HG03045 (cell line): Measurements from ENCODE around the gene RASA1.

Experiments
- ATAC-seq: cut with Tn5 transposase; IDR thresholded peaks from one replicate; pipeline ENCODE4 v1.9.1; 2021; ENCODE audit warnings: mild to moderate bottlenecking, moderate library complexity; ENCODE audit not compliant: unreplicated experiment

The RASA1 gene

DNA sequence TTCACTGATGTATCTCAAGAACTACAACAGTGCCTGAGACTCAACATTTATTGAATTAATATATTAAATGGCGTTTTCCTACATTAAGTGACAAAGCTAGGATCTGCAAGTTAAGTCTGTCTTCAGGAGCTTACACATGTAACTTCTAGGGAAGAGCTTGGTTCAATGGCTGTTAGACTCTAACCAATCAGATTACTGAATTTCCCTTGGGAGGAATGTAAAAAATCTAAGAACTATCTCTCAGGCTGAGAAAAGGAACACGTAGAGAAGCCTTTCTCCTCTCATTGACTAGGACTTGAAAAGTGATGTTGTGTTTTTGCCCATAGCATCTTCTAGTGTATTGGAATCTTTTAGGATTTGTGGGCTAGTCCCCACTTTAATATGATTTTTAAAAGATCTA is 91.4 kb downstream of the RASA1 start:
- ATAC-seq = no peak

DNA sequence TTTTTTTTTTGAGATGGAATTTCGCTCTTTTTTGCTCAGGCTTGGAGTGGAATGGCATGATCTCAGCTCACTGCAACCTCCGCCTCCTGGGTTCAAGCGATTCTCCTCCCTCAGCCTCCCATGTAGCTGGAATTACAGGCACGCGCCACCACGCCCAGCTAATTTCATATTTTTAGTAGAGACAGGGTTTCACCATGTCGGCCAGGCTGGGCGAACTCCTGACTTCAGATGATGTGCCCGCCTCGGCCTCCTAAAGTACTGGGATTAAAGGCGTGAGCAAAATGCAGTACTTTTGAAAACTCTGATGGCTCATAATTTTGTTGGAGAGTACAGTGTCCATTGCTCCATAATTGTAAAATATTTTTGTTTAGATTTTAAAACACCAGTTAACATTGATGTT is 92.4 kb downstream of the RASA1 start:
- ATAC-seq = no peak

DNA sequence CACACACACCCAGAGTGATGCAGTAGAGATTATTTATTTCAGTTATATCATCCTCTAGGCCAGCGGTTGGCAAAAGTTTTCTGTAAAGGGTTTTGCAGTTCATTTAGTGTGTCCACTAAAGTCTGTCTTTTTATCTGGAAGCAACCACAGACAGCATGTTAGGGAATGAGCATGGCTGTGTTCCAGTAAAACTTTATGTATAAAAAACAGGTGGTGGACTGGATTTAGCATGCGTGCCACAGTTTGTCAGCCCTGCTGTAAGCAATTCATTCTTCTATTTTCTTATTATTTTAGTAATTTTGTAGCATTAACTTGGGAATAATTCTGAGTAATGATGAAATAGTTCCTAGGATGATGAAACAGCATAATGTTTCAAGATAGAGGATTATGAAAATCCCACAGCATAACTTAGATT is 93.4 kb downstream of the RASA1 start:
- ATAC-seq = no peak

DNA sequence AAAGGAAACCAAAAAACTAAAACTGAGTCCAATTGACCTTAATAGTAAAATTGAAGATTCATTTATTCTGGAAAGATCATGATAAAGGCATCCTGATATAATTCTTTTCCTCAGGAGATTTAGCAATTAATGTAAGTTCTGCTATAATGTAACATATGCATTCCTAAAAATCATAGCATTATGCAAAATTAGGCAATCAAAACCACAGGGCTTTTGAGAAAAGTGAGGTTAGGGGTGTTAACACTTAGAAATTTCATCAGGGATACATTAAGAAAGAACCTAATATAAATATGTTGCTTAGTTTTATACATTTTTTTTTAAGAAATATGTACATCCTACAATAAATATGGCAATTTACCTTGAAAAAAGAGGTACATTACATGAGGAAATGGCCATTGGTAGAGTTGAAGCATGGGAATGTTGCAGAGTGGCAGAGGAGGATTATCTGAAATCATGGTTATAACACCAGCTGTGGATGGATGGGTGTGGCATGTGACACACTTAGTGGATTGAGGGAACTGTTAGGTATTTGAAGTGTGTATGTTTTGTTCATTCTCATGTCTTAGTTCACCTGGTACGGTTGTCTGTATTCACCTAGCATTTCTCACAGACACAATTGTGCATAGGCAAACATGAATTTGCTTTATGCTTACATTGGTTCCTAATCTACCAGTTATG is 94.0 kb downstream of the RASA1 start:
- ATAC-seq = no peak

DNA sequence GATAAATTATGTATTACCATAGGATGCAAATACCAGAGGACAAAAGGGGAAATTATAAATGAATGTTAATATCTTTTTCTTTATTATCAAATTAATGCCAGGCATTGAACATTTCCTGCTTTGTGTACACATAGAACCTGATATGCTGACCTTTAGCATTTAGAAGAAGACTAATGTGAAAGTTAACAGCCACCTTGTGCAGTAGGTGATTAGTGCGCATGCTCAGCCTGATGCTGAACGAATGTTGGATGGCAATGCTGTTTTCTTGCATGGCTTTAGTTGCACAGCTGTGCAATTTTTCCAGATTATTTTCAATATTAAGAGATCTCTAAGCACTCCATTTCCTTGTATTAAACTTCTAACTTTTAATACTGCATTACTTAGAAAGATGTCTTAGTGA is 99.6 kb downstream of the RASA1 start:
- no peak for ATAC-seq

DNA sequence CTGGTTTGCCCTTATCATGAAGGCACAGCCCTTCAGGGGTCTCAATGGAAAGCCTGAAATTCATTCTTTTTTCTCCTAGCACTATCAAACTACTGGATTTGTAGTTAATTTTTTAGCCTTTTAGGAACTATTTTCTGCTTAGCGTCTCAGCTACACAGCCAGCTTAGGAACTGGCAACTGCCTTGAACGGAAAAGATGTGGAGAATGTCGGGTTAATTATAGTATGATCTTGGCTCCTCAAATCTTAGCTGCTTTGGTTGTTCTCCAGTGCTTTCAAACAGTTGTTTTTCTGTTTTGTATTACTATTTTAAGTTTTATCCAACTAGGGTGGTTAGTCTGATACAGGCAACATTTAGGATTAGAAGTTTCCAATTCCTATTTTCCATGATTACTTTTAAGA is 100.9 kb downstream of the RASA1 start:
- ATAC-seq = no peak

DNA sequence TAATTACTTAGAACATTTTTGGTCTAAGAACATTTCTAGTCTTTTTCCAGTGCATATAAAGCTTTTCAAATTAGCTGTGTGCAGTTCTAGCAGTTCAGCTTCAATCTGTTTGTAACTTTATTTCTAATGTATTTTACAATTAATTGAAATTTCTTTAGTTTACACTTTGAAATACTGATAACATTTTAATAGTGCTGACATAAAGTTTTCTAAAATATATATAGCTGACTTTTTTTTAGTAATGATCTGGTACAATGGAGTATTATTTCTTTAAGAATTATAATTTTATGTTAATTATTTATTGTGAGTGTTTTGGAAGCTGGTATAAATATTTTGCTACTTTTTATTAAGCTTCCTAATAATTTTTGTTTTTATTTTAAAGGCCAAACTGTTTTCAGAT is 101.7 kb downstream of the RASA1 start:
- no peak for ATAC-seq

DNA sequence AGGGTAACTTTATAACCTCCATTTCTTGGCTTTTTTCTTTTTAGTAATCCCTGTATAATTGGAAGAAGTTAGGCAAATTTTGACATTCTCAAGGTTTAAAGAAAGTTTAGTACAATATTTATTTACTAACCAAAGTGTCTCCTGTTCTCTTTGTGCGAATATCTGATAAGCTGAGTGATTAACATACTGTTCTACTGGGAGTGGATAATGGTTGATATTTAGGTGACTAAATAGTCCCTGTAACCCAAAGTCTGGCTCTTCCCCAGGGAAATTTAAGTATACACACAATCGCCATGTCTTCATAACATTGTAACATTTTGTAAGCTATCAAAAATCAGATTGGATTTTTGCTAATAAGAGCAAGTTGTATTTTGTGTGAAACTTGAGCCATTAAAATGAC is 105.0 kb downstream of the RASA1 start:
- ATAC-seq = no peak

DNA sequence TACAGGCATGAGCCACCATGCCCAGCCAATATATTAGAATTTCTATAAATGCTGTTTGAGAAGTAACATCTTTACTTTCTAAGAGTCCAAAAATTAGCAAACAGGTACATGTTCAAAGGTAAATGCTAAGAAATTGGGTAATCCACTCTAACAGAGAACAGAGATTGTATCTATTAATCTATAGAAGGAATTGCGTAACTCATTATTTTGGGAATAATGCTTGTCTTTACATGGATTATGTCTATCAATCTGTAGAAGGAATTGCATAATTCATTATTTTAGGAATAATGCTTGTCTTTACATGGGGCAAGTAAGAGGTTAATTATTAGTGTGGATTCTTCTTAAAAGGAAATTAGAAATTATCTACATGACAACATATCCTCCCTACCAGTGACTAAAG is 114.5 kb downstream of the RASA1 start:
- no peak for ATAC-seq

DNA sequence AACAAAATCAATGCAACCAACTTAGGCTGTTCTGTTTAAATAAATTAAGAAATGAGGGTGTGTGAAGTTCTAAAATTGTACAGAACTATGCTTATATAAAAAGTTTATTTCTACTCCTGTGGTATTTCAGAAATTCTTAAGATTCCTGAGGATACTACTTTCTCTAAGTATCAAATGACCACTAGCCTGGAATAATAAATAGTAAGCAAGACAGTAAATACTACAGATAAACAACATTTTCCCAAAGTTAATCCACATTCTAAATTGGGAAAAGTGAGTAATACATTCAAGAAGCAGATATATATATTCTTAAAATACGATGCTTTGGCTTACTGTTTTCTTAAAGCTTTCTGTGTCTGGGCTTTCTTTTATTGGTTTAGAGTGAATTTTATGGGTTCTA is 115.5 kb downstream of the RASA1 start:
- no peak for ATAC-seq

DNA sequence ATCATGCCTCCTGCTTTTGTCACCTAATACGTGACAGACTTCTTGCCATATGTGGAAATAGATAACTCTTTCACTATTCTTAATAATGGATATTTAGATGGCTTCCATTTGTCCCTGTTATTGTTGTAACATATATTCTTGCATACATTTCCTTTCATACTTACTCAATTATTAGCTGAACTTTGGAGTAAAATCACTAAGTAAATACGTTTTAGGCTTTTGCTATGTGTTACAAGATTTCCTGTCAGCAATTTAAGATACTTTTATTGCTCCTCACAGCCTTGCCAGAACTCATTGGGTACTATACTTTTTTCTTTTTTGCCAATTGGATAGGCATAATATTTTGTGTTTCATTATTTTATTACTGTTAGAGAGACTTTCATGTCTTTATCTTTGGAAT is 118.1 kb downstream of the RASA1 start:
- no peak for ATAC-seq

DNA sequence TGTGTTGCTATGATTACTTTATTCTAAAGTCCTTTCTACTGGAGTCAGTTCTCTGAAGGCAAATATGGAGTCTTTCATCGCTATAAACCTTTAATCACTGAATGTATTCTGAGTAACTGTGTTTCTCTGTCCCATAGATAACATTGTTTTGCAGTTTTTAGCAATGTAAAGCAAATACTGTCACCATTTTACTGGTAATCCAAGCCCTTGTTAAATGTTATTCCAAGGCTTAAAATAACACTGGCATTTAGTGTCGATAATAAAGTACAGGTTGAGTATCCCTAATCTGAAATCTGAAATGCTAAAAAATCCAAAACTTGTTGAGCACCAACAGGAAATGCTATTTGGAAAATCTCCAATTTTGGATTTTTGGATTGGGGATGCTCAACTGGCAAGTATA is 120.4 kb downstream of the RASA1 start:
- ATAC-seq = no peak

DNA sequence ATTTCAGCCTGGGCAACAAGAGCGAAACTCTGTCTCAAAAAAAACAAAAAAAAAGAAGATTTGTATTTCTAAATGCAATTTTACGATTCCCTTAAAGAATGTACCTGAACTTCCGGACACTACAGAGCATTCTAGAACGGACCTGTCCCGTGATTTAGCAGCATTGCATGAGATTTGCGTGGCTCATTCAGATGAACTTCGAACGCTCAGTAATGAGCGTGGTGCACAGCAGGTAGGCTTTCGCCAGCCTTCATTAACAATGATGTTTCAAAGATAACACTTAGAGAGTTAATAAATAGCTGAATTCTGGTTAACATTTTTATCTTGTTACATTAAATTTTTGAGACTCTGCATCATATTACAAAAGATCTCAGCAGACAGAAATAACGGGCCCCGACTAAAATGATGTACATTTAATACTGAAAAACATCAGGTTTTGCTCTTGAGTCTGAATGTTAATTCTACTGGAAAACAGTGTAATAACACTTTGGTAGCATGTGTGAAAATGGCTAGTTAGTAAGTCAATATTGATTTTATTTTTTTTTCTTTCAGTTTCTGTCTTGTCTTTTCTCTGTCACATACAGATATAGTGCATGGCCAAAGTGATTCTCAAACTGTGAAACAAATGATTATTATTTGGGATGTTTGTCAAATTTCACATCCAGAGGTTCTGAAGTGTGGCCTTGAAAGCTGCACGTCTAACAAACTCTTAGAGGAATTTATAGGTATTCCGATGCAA is 121.8 kb downstream of the RASA1 start:
- ATAC-seq = no peak

DNA sequence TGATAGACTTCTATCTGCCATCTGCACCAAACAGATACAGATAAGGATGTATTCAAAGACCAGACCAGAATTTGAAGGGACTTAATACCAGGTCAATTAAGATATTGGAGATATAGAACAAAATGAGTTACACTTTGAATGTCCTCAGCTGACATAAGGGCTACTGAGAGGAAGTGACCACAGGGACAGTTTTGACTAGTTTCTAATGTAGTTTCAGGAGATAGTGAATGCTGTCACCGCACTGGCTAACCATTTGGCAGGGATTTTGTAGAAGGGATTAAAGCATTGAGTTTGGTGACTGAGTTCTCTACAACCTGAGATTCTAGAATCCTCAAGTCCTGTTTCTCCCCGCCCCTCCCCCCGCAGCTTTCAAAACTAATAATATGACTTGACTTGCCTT is 122.4 kb downstream of the RASA1 start:
- ATAC-seq = no peak

DNA sequence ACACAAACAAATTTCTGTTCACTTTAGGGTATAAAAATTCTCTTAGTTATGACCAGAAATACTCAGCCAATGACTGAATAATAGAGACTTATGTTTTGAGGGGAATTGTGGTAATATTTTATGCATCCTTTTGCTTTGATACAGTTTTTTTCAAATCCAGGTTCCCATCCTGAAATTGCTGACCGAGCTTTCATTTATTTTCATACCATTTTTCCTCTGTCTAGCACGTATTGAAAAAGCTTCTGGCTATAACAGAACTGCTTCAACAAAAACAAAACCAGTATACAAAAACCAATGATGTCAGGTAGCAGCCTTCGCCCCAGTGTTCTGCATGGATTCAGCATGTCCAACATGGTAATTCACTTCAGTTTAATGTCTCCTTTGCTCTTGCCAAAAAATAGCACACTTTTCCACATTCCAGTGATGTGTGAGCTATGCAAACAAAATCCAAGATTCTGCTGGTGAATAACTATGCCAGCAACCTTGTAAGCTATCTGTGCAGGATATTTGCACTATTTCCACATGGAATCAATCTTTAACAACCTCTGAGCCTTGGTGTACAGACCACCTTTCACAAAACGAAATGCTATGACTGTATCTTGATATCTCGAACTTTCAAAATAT is 123.0 kb downstream of the RASA1 start:
- no peak for ATAC-seq

DNA sequence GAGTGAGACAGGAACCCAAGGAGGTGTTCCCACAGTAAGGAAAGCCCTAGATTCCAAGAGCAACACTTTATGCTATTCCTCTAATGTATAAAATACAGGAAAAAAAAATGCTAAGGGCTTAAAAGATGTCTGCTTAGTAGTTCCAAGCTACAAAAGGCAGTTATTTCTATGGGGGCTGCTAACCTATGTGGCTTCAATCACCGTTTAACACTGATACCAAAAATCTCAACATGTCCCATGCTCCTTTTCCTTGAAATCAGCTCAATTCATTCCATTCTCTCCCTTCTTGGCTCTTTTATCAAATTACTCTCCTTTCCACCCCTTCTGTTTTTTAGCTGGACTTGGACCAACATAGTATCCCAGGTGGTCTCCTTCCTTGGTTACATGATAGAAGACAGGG is 124.5 kb downstream of the RASA1 start:
- no peak for ATAC-seq

DNA sequence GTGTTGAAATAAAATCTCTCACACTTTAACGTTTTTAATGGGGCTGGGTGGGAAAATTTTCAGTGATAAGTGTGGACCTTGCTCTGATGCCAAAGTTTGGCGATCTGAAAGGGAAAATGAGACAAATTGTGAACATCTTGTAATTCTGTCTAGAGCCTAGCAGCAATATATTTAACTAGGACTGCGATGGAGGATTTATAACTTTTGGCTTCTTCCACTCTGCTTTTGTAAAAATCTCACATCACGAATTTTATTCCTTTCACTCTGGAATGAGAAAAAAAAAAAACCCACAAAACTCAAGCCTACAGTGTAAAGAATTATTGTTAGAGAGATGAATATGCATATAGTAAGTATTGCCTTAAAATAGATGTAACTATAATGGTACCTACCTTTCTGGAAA is 125.1 kb downstream of the RASA1 start:
- ATAC-seq = no peak

DNA sequence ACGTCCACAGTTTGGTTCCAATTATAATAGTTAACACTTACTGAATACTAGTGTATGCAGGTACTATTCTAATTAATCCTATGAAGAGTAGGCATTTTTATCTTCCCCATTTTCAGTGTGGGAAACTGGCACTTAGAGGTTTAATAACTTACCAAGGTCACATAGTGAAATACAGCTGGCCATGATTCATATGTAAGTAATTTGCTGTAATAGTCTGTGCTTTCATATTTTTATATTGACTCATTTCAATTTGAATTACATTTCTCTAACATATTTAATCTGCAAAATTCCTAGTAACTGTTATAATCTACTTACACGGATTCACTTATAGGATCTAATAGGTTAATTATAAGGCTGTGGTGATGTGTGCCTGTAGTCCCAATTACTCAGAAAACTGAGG is 125.6 kb downstream of the RASA1 start:
- no peak for ATAC-seq

DNA sequence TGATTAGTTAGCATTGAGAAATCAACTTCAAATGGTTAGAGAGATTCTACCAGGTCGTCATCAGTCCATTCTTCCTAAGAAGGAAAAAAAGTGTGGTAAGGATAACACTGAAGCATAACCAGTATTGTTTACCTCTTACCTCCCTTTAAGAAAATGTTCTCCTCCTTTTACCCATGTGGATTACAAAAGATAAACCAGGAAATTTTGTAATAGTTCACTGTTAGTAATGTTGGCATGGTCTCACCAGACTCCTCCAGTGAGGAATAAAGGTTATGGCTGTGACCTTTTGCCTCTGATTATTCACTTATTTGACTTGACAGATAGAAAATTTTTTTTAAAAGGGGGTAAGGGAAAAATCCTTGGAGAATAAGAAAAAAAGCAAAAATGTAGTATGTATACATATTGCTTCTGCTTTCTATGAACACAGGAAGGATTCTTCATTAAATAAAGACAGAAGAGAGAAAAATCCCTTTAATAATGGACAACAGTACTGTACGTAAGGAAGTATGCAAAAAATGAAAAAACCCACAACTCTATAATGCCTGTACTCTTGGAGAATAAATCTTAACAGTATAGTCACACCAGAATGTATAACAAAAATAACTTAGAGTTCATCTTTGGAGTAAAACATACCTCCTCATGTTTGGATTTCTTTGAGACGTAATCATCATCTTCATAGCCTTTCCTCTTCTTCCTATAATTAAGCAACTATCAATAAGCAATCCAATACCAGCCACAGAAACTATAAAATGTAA is 126.9 kb downstream of the RASA1 start:
- no peak for ATAC-seq

DNA sequence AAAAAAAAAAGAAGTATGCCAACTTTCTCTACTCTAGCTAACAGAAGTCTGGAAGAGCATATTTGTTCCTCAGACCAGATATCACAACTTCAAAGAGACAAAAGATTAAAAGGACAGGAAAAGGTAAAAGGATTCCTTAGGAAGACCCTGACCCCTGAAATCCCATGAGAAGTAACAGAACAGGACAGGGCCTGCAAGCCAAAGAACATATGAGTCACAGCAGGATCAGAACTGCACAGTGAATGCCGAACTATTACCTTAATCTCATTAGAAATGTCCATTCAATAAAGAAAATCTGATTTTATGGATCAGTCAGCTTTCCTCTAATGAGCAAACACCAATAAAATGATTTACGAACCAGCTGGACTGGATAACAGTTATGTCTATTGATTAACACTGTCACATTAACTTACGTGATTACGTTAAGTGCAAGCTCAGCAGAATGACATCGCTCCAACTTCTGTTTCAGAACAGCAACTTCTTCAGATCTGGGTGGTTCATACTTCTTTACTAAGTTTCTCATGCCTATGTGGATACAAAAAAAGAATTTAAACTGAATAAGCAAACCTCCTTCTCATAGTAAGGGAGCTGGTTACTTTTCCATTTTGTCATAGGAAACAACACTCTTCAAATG is 131.4 kb downstream of the RASA1 start:
- ATAC-seq = no peak

DNA sequence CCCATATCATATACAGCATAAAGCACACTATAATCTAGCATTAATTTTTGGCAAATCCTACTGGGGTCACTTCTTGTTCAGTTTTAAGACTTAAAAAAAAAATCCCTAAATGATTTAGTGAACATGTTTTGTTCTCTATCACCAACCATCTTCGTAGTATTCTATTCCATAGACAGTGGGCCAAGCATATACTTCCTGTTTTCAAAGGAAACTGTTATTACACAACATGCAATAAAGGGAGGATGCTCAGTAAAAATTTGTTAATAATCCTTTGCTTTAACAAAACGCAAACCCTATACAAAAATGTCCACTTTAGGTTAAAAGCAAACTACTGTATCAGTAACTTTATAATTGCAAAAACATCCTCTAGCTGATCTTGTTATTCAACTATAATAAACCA is 132.0 kb downstream of the RASA1 start:
- no peak for ATAC-seq
